Lower lobe of right lung (tissue), 2 donors: ENCODE results near the gene GDPD3. TPM values are rescaled to one million over a fixed set of nuclear protein-coding genes. Genes with fewer than 3 reads are reported as not detected.

ENCODE experiments used
- ATAC-seq, 2 donors: fragments of 200-7000 bp; cut with Tn5 transposase; one replicate each; pipeline ENCODE4 v1.9.1; 2020 to 2022; ENCODE audit warnings: mild to moderate bottlenecking in 2 of 2, moderate library complexity in 2 of 2
- DNase-seq: peaks from one replicate; pipeline ENCODE4 v3.0.0-alpha.2; 2020
- H3K27ac ChIP-seq: fragments of 200-600 bp; one replicate; pipeline ENCODE4 v1.8.0; 2022
- H3K27me3 ChIP-seq: fragments of 200-600 bp; one replicate; pipeline ENCODE4 v1.8.0; 2022; ENCODE audit warnings: low read depth
- H3K36me3 ChIP-seq: fragments of 200-600 bp; one replicate; pipeline ENCODE4 v1.8.0; 2022; ENCODE audit warnings: mild to moderate bottlenecking
- H3K4me1 ChIP-seq: fragments of 200-600 bp; one replicate; pipeline ENCODE4 v1.8.0; 2022
- H3K4me3 ChIP-seq: fragments of 200-600 bp; one replicate; pipeline ENCODE4 v1.8.0; 2022; ENCODE audit warnings: mild to moderate bottlenecking
- H3K9me3 ChIP-seq: fragments of 200-600 bp; one replicate; pipeline ENCODE4 v1.8.0; 2022
- intact Hi-C: fragments of 100-400 bp; cut with DNase I; formaldehyde crosslinking; loops from one replicate; pipeline ENCODE4 v1.11.0; 2022
- total RNA-seq: library from RNA; stranded (reverse); fragmentation: NEBNext Ultra II Directional; extraction: Animal tissue kit (Norgen Biotek cat#: 25700); gene quantifications from one replicate; pipeline ENCODE4 v1.2.1, GENCODE V29; 2021
- TF ChIP-seq, protein P1 (sequence below): fragments of 200-600 bp; IDR thresholded peaks from one replicate; pipeline ENCODE4 v1.8.0; 2022; ENCODE audit warnings: antibody characterized with exemption, mild to moderate bottlenecking
- donor health status: DM: no; HTN: yes; CAD: no; lungs with severe emphysema.

The GDPD3 gene
- total RNA-seq, 1 donor from 2014 or later, result 14.4 TPM

DNA sequence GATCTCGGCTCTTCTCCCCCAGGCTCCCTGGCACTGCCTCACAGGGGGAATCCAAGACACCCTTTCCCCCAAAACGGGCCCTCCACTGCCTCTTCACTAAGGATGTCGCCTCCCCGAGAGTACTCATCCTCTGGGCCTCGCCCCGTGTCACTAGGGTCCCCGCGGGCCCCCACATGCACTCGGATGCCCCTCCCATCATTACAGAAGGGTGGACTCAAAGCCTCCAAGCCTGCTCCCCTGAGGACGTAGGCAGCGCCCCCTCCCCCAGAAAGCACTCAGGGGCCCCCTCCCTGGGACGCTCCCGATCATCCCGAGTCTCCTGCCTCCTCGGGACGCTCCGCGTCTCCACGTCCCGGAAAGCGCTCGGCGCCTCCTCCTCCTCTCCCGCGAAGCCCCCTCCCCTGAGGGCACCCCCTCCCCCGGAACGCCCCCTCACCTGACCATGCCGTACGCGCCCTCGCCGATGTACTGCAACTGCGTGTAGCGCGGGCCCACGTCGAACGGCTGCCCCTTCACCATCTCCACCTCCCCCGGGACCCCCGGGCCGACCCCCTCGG, 9.3 kb upstream of the GDPD3 start:
- Histone ChIP-seq H3K36me3 (peaks cover 28% of the 10 kb centered on the region), H3K9me3 (no peaks in the 10 kb centered on the region), H3K27me3 (no peaks in the 10 kb centered on the region), H3K4me3 (peak overlapping the region; percentile 91), H3K27ac (peak overlapping the region; percentile 92), H3K4me1 (peaks cover 25% of the 10 kb centered on the region)
- no peak for DNase-seq
- TF ChIP-seq, protein P1, sequence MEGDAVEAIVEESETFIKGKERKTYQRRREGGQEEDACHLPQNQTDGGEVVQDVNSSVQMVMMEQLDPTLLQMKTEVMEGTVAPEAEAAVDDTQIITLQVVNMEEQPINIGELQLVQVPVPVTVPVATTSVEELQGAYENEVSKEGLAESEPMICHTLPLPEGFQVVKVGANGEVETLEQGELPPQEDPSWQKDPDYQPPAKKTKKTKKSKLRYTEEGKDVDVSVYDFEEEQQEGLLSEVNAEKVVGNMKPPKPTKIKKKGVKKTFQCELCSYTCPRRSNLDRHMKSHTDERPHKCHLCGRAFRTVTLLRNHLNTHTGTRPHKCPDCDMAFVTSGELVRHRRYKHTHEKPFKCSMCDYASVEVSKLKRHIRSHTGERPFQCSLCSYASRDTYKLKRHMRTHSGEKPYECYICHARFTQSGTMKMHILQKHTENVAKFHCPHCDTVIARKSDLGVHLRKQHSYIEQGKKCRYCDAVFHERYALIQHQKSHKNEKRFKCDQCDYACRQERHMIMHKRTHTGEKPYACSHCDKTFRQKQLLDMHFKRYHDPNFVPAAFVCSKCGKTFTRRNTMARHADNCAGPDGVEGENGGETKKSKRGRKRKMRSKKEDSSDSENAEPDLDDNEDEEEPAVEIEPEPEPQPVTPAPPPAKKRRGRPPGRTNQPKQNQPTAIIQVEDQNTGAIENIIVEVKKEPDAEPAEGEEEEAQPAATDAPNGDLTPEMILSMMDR, result no peak
- intact Hi-C loops, result no loop called here
- peak; percentile 24 to 37 for ATAC-seq

DNA sequence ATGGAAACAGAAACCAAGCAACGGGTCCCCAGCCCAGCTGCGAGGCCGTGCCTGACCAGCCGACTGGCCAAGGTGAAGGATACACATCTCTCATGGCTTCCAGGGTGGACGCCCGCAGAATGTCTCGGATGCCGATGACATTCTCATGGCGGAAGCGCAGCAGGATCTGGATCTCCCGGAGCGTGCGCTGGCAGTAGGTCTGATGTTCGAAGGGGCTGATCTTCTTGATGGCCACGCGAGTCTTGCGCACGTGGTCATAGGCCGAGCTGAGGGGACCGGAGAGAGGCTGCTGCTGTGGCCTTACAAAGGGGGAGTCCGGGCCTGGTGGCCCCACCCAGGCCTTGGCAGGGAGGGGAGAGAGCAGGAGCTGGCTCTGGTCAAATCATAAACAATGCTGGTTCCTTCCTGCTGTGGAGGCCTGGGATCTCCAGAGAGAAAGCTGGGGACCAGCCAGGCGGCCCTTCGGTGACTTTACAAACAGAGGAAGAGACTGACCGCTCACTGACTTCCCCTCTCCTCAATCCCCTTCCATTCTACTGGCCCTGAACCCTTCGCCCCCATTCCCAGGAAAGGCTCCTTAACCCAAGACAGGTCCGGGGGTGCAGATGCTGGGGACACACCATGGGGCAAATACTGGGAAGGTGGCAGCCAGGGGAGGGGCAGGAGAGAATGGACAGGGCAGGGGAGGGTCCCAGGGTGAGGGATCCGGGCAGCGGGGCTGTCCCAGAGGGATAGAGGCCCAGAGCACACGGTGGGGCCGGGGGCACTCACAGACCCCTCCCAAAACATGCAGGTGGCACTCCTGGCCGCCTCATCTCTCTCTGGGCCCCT, 8.6 kb upstream of the GDPD3 start:
- H3K36me3 ChIP-seq, result peaks cover 35% of the 10 kb centered on the region
- peak overlapping the region; percentile 91 for H3K4me3 ChIP-seq
- DNase-seq, result peak; percentile 64
- ATAC-seq, result peak; percentile 27 to 41
- H3K27ac ChIP-seq, result peak overlapping the region; percentile 92
- TF ChIP-seq, protein P1, result no peak
- intact Hi-C loops, result no loop called here
- no peaks in the 10 kb centered on the region for H3K27me3 ChIP-seq
- no peaks in the 10 kb centered on the region for H3K9me3 ChIP-seq
- H3K4me1 ChIP-seq, result peaks cover 25% of the 10 kb centered on the region

DNA sequence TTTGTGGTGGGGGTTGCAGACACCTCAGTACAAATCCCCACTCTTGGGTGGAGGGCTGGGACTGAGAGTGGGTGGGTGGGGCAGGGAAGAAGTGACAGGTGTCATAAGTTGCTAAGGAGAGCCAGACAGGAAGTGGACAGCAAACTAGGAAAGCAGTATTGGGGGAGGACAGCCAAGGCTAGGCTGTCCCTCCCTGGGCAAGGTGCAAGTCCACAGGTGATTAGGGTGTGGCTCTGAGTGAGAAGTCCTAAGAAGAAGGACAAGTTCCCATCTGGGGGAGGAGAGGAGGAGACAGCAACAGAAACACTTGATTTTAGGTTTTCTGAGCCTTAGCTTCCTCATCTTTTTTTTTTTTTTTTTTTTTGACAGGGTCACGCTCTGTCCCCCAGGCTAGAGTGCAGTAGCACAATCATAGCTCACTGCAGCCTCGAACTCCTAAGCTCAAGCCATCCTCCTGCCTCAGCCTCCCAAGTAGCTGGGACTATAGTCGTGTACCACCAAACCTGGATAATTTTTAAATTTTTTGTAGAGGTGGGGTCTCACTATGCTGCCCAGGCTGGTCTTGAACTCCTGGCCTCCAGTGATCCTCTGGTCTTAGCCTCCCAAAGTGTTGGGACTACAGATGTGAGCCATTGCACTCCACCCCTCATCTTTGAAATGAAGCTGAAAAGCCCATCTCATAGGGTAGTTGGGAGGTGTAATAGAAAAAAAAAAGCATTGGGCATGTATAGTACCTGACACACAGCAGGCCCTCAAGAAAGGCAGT, 7.2 kb upstream of the GDPD3 start:
- Histone ChIP-seq H3K4me3 (no peak overlapping the region), H3K27me3 (no peaks in the 10 kb centered on the region), H3K4me1 (peaks cover 25% of the 10 kb centered on the region), H3K9me3 (no peaks in the 10 kb centered on the region), H3K27ac (peak overlapping the region; percentile 7), H3K36me3 (peaks cover 50% of the 10 kb centered on the region)
- intact Hi-C loops, result no loop called here
- DNase-seq (no peak), ATAC-seq (no peak)
- TF ChIP-seq, protein P1, result no peak

DNA sequence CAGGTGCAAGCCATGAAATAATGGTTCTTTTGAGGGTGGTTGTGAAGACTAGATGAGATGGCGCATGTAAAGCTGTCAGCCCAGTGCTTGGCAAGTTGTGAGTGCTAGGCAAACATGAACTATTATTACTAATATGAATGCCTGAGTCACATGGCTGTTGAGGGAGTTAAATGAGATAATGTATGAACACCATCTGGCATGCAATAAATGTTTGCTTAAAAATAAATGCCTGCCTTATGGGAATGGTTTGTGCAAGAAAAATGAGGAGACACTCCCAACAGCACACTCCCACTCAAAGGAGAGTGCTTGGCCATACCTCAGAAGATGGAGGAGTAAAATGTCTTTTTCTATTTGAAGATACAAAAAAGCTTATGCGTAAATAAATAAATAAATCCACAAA, 6.1 kb upstream of the GDPD3 start:
- no peaks in the 10 kb centered on the region for H3K9me3 ChIP-seq

DNA sequence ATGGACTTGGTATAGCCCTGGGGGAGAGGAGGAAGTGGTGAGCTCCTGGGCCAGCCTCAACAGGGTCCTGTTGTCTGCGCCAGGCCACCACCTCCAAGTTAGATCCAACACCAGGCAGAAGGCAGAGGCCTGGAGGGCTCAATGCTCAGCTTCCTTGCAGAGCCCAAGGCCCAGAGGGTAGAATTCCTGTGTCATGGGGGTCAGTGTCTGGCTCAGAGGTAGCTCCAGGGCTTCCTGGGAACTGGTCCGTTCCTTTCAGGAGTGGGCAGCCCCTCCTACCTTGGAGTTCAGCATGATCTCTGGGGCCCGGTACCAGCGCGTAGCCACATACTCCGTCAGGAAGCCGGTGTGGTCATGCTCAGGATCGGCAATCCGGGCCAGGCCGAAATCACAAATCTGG, 4.4 kb upstream of the GDPD3 start:
- H3K27ac ChIP-seq, result no peak overlapping the region
- no peak for ATAC-seq
- DNase-seq, result no peak
- TF ChIP-seq, protein P1, result no peak
- H3K36me3 ChIP-seq, result peaks cover 69% of the 10 kb centered on the region
- intact Hi-C loops, result no loop called here
- H3K4me1 ChIP-seq, result peaks cover 36% of the 10 kb centered on the region
- no peaks in the 10 kb centered on the region for H3K9me3 ChIP-seq
- H3K27me3 ChIP-seq, result no peaks in the 10 kb centered on the region
- H3K4me3 ChIP-seq, result no peak overlapping the region

More for the DNA sequence above, 6.1 kb upstream of the GDPD3 start:
- no peak overlapping the region for H3K27ac ChIP-seq
- DNase-seq, result no peak
- H3K4me1 ChIP-seq, result peaks cover 31% of the 10 kb centered on the region
- no peak for ATAC-seq
- H3K27me3 ChIP-seq, result no peaks in the 10 kb centered on the region
- H3K36me3 ChIP-seq, result peaks cover 61% of the 10 kb centered on the region
- intact Hi-C loops, result no loop called here
- TF ChIP-seq, protein P1, result no peak
- H3K4me3 ChIP-seq, result no peak overlapping the region
